GM19193 (cell line): ENCODE results near the gene QRSL1.
A peak's percentile ranks its signal among the peaks of the same experiment; 100 is the strongest.

ENCODE experiments used
- POLR2A ChIP-seq: IDR thresholded peaks from 4 replicates; pipeline ENCODE4 v1.6.1; 2011; ENCODE audit not compliant: insufficient read depth, insufficient read length; ENCODE audit errors: extremely low read depth

QRSL1 gene, protein sequence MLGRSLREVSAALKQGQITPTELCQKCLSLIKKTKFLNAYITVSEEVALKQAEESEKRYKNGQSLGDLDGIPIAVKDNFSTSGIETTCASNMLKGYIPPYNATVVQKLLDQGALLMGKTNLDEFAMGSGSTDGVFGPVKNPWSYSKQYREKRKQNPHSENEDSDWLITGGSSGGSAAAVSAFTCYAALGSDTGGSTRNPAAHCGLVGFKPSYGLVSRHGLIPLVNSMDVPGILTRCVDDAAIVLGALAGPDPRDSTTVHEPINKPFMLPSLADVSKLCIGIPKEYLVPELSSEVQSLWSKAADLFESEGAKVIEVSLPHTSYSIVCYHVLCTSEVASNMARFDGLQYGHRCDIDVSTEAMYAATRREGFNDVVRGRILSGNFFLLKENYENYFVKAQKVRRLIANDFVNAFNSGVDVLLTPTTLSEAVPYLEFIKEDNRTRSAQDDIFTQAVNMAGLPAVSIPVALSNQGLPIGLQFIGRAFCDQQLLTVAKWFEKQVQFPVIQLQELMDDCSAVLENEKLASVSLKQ

GRCh38 chr6:106629103-106629858, at the start of gene QRSL1, which contains the start of gene RTN4IP1:
Gene QRSL1, plus strand, starts transcription at chr6:106629578. Its CDS starts 104 bp downstream, at chr6:106629682.
Gene RTN4IP1, minus strand, starts transcription at chr6:106629498. Its CDS starts 477 bp downstream, at chr6:106629021.
- peak; percentile 66 for TF ChIP-seq POLR2A

- TF ChIP-seq POLR2A, result no peak
These were observed 47.9 kb upstream of the QRSL1 start for GRCh38 chr6:106581468-106581867.

DNA sequence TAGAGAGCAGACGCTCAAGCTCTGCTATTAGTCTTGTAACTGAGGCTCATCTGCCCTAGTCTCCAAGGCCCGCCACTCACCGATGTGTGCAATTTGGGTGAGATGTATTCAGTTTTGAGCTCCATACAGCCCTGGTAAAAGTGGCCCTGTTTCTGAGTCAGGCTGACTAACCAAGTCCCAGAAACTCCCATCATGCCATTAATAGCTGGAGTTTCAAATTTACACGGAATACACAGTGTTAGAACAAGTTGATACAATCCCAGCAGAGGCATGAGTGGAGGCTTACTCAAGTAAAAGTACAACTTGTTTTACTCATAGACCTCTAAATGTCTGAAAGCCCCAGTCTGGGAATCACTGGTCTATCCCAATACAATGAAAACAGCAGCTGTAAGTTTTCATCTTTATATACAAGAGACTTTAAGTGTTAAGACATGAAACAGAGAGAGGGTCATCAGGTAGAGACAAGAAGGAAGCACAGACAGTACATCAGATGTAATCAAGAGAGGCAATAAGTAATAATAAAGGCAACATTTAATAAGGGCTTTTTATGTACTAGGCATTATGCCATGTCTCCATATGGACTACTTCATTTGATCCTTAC, 42.5 kb upstream of the QRSL1 start:
- TF ChIP-seq POLR2A, result no peak

- no peak for TF ChIP-seq POLR2A
These were observed 38.1 kb upstream of the QRSL1 start for GRCh38 chr6:106591111-106591825.

DNA sequence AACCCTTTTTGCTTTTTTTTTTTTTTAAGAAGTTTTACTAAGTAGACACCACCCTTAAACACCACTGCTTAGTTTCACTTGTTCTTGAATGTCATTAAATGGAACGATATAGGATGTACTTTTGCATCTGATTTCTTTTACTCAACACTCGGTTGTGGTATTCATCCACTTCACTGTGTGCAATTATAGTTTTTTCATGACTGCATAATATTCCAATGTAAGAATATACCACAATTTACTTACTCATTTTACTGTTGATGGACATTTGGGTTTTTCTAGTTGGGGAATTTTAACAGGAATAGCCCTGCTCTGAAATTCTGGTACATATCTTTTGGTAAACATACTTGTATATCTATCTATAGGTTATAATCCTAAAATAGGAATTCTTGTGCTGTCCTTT, 29.9 kb upstream of the QRSL1 start:
- no peak for TF ChIP-seq POLR2A

DNA sequence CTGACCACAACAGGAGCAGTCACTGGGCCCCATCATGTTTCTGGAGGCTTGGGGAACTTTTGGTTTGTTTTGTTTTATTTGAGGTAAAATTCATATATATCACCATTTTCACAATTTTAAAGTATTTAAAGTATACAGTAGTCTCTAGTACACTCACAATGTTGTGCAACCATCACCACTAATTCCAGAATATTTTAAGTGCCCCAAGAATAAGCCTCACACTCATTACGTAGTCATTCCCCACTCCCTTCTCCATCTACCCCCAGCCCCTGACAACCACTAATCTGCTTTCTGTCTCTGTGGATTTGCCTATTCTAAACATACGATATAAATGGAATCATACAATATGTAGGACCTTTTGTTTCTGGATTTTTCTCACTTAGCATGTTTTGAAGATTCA, 29.0 kb upstream of the QRSL1 start:
- no peak for TF ChIP-seq POLR2A

DNA sequence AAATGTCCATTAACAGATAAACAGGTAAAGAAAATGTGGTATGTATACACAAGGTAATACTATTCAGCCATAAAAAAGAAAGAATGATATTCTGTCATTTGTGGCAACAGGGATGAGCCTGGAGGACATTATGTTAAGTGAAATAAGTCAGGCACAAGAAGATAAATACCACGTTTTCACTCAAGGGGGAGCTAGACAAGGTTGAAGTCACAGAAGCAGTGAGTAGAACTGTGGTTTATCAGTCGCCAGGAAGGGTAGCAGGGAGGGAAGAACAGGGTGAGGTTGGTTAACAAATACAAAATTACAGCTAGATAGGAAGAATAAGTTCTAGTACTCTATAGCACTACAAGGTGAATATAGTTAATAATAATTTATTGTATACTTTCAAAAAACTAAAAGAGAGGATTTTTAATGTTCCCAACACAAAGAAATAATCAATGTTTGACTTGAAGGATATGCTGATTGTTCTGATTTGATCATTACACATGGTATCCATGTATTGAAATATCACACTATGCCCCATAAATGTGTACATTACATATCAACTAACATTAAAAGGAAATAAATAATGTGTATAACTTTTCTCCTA, 21.2 kb upstream of the QRSL1 start:
- no peak for TF ChIP-seq POLR2A

GRCh38 chr6:106609699-106610098, 19.7 kb upstream of the QRSL1 start:
- TF ChIP-seq POLR2A, result no peak

GRCh38 chr6:106611030-106611429, 18.3 kb upstream of the QRSL1 start:
- TF ChIP-seq POLR2A, result no peak

DNA sequence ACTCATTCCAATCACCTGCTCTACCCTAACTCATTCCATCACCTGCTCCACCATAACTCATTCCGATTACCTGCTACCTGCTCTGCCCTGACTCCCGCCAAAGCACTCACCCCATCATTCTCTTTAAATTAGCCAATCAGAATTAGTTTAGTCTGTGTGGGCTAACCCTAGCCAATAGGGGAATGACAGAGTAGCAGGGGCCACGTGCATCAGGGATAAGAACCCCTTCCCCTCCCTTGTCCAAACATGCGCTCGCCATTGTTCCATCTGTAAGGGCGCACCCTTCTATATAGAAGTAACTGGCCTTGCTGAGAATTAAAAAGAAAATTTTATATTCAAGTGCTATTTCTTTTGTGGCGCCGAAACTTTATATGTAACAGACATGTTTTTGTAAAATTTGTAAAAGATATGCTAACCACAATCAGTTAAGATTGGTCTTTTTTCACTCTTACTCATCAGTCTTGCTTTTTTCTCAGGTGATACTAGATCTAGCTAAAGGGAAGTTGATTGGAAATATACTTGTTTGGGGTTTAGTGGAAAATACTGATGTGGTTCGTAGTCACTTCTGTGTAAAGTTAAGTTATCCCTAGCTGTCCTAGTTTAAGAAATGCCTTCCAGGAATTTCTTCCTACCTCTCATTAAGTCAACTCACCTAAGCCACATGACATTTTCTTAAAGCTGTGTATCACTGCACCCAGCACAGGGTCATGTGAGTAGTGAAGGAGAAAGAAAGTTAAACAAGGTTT, 16.5 kb upstream of the QRSL1 start:
- TF ChIP-seq POLR2A, result no peak

- no peak for TF ChIP-seq POLR2A
These were observed 15.8 kb upstream of the QRSL1 start for GRCh38 chr6:106613590-106613989.

- no peak for TF ChIP-seq POLR2A
These were observed 15.2 kb upstream of the QRSL1 start for GRCh38 chr6:106614166-106614565.

GRCh38 chr6:106614592-106615257, 14.7 kb upstream of the QRSL1 start:
- no peak for TF ChIP-seq POLR2A
